A549 (cell line): ENCODE data around the gene NOS2. TPM values are rescaled to one million over a fixed set of nuclear protein-coding genes. Genes with fewer than 3 reads are reported as not detected.

Experiments used
- ATAC-seq, 2 experiments: fragments of 200-7000 bp in 1 of 2; fragments of >200 bp in 1 of 2; cut with Nextera tagmentation in 1 of 2; cut with Tn5 transposase in 1 of 2; 3 replicates each; pipeline versions ENCODE4 v1.8.0 to v1.9.1; 2018 to 2020; ENCODE audit warnings: mild to moderate bottlenecking in 1 of 2, moderate library complexity in 1 of 2
- CTCF ChIA-PET: fragments of 300-600 bp; sonication (Branson Sonifier 250); formaldehyde crosslinking; extraction: SDS; loops from one replicate; lab custom pipeline; 2021; ENCODE audit warnings: antibody characterized with exemption, inconsistent platforms; lab: Yijun Ruan, JAX
- POLR2A ChIA-PET: fragments of 350-600 bp; formaldehyde crosslinking; extraction: SDS; loops from one replicate; lab custom pipeline; 2021; ENCODE audit warnings: antibody characterized with exemption, inconsistent platforms; lab: Yijun Ruan, JAX
- DNase-seq, 2 experiments: peaks; one replicate each; pipeline versions ENCODE4 v3.0.0 to v3.0.0-alpha.2; 2011 to 2016; ENCODE audit warnings: low read depth in 1 of 2, low spot score in 1 of 2
- FAIRE-seq: peaks from 2 replicates; lab custom pipeline; 2011; peaks lifted over from hg19 to GRCh38; lab: Jason Lieb, UNC
- H3K27ac ChIP-seq, 2 experiments: fragments of >200 bp; sonication (Bioruptor Twin); formaldehyde crosslinking; 3 replicates each; pipeline ENCODE4 v1.5.1; 2016 to 2017
- H3K4me1 ChIP-seq: fragments of >200 bp; sonication (Bioruptor Twin); formaldehyde crosslinking; 3 replicates; pipeline ENCODE4 v1.6.1; 2016
- H3K4me2 ChIP-seq: fragments of >200 bp; sonication (Bioruptor Twin); formaldehyde crosslinking; 3 replicates; pipeline ENCODE4 v1.6.1; 2016
- H3K4me3 ChIP-seq: fragments of >200 bp; sonication (Bioruptor Twin); formaldehyde crosslinking; 3 replicates; pipeline ENCODE4 v1.5.1; 2016
- H3K9me3 ChIP-seq: fragments of >200 bp; sonication (Bioruptor Twin); formaldehyde crosslinking; 3 replicates; pipeline ENCODE4 v1.6.1; 2016
- CEBPB ChIP-seq, 2 experiments: fragments of >200 bp in 1 of 2; sonication (Bioruptor Twin) in 1 of 2; formaldehyde crosslinking in 1 of 2; IDR thresholded peaks; 2 replicates each; pipeline ENCODE4 v1.6.1; 2012 to 2016
- CHD4 ChIP-seq: fragments of 200-600 bp; sonication (generic); IDR thresholded peaks from 2 replicates; pipeline ENCODE4 v1.6.1; 2016; ENCODE audit warnings: antibody characterized with exemption, mild to moderate bottlenecking, borderline replicate concordance
- HOXA7 ChIP-seq: fragments of 250-450 bp; sonication (Bioruptor Pico); IDR thresholded peaks from 2 replicates; pipeline ENCODE4 v1.5.0; 2020; ENCODE audit warnings: mild to moderate bottlenecking, moderate library complexity
- JUNB ChIP-seq: fragments of >200 bp; sonication (Bioruptor Twin); formaldehyde crosslinking; IDR thresholded peaks from 2 replicates; pipeline ENCODE4 v1.6.1; 2016
- KDM1A ChIP-seq: fragments of 200-600 bp; sonication (generic); IDR thresholded peaks from 2 replicates; pipeline ENCODE4 v1.6.1; 2016; ENCODE audit warnings: low read depth, mild to moderate bottlenecking
- NR3C1 ChIP-seq: fragments of >200 bp; sonication (Bioruptor Twin); formaldehyde crosslinking; IDR thresholded peaks from 3 replicates; pipeline ENCODE4 v1.6.1; 2017
- POLR2A ChIP-seq: IDR thresholded peaks from 2 replicates; pipeline ENCODE4 v1.6.1; 2012; ENCODE audit warnings: mild to moderate bottlenecking, low read length
- RAD21 ChIP-seq, 2 experiments: fragments of >200 bp in 1 of 2; sonication (Bioruptor Twin) in 1 of 2; formaldehyde crosslinking in 1 of 2; IDR thresholded peaks in 1 of 2; conservative IDR thresholded peaks in 1 of 2; 2 replicates in 1 of 2; 3 replicates in 1 of 2; pipeline ENCODE4 v1.6.1; 2012 to 2018; ENCODE audit warnings: inconsistent platforms in 1 of 2
- RCOR1 ChIP-seq: fragments of 150-350 bp; IDR thresholded peaks from 2 replicates; pipeline ENCODE4 v1.6.1; 2014; ENCODE audit warnings: antibody characterized with exemption, low read length, low read depth
- RFX5 ChIP-seq: fragments of 450-650 bp; IDR thresholded peaks from 2 replicates; pipeline ENCODE4 v1.7.1; 2014; ENCODE audit warnings: antibody characterized with exemption, mild to moderate bottlenecking, moderate library complexity
- RNF2 ChIP-seq: fragments of 200-600 bp; sonication (generic); IDR thresholded peaks from 2 replicates; pipeline ENCODE4 v1.6.1; 2016; ENCODE audit warnings: low read depth, mild to moderate bottlenecking, antibody characterized with exemption, moderate library complexity, borderline replicate concordance
- SMC3 ChIP-seq: fragments of >200 bp; sonication (Bioruptor Twin); formaldehyde crosslinking; IDR thresholded peaks from 3 replicates; pipeline ENCODE4 v1.6.1; 2018; ENCODE audit warnings: inconsistent platforms
- TP53 ChIP-seq: fragments of 250-450 bp; sonication (Bioruptor Pico); IDR thresholded peaks from 2 replicates; pipeline ENCODE4 v1.5.0; 2021; ENCODE audit warnings: mild to moderate bottlenecking, moderate library complexity
- ZFP36 ChIP-seq: fragments of 450-650 bp; IDR thresholded peaks from 2 replicates; pipeline ENCODE4 v1.6.1; 2014; ENCODE audit warnings: borderline replicate concordance; ENCODE audit not compliant: partially characterized antibody
- ZSCAN20 ChIP-seq: fragments of 250-450 bp; sonication (Bioruptor Pico); IDR thresholded peaks from 2 replicates; pipeline ENCODE4 v1.8.0; 2022; ENCODE audit warnings: mild to moderate bottlenecking, moderate library complexity
- WGBS: methylation state at CpG from one replicate; pipeline ENCODE4 v1.1.6; 2017; ENCODE audit errors: missing lambda C conversion rate; 5-methylcytosine and 5-hydroxymethylcytosine counted together
- polyA plus RNA-seq, 4 experiments: library from polyadenylated mRNA; depleted of rRNA in 3 of 4; stranded (reverse); fragments of >200 nt; fragmentation: RNase III in 1 of 4; extraction: RNeasy Plus Mini Kit Qiagen cat#74134 plus additional on column Dnase treatment in 1 of 4; gene quantifications; 2 replicates in 3 of 4; 3 replicates in 1 of 4; pipeline ENCODE4 v1.2.3, GENCODE V29; 2011 to 2017
- TF ChIP-seq, protein P1 (sequence below): IDR thresholded peaks from 2 replicates; pipeline ENCODE4 v1.6.1; 2012
- TF ChIP-seq, protein P2 (sequence below): fragments of >200 bp; sonication (Bioruptor Twin); formaldehyde crosslinking; IDR thresholded peaks from 3 replicates; pipeline ENCODE4 v1.5.1; 2016
- TF ChIP-seq, protein P3 (sequence below): fragments of 250-450 bp; sonication (Bioruptor Pico); IDR thresholded peaks from 2 replicates; pipeline ENCODE4 v1.5.0; 2021; ENCODE audit warnings: mild to moderate bottlenecking, moderate library complexity, borderline replicate concordance
- TF ChIP-seq, protein P4 (sequence below): fragments of 250-450 bp; sonication (Bioruptor Pico); IDR thresholded peaks from 2 replicates; pipeline ENCODE4 v1.5.0; 2020; ENCODE audit warnings: low read depth, mild to moderate bottlenecking, moderate library complexity
- TF ChIP-seq, protein P5 (sequence below): fragments of 200-600 bp; sonication (generic); IDR thresholded peaks from 2 replicates; pipeline ENCODE4 v1.6.1; 2016; ENCODE audit warnings: antibody characterized with exemption, mild to moderate bottlenecking, moderate library complexity

Gene NOS2
- polyA plus RNA-seq, 2 of the 4 experiments (the other 2 are of a cell fraction) = 0.08 to 0.17 TPM

DNA sequence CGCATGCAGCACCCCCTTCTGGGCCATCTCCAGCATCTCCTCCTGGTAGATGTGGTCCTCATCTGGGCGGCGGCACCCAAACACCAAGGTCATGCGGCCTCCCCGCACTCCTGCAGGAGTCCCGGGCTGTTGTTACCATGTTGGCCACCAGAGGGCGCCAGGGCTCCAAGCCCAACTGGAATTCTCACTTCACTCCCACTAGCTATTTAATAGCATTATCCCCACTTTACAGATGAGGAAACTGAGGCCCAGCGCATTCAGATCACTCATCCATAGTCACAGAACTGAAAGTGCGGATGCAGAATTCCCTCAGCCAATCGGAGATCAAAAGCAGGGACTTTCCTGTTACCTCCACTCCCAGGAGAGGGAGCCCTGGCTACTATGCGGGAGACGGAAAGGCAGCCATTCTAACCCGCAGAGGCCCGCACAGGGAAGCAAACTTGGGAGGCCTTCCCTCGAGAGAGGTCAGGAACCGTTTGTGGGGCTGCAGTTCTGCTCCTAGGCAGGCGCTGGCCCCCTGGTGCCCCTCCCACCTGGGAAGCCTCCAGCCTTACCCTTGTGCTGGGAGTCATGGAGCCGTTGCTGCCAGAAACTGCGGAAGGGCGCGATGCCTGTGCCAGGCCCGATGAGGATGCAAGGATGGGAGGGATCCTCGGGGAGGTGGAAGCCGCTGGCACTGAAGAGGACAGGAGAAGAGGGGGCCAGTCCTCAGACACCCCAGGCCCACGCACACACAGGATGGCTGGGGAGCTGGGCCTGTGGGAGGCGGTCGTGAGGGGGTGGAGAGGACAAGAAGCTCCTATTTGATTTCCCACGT, 40.1 kb downstream of the NOS2 start:
- 28% methylated on average over 28 of the region's 28 CpGs for WGBS
- ATAC-seq (peak; percentile 44 to 82; a peak in 5 of 6 replicates), DNase-seq (peak; percentile 45 to 58), FAIRE-seq (no peak)
- H3K4me3 ChIP-seq = no peak overlapping the region
- no peaks in the 10 kb centered on the region for H3K9me3 ChIP-seq
- POLR2A ChIA-PET = no interaction called here
- CTCF ChIA-PET = interaction anchor here (0.6 to 15.9 kb wide), 52 partner anchors 9 to 521 kb away, joined by 3 to 500 read pairs (median 4); partner anchors contain the start of gene LYRM9
- TF ChIP-seq RAD21 (conservative IDR thresholded peaks at IDR 0.05 in 1 of 2, IDR thresholded peaks at IDR 0.05 in 1 of 2) = peak; percentile 75 to 80
- peak; percentile 96 for TF ChIP-seq SMC3
- TF ChIP-seq, protein P1, sequence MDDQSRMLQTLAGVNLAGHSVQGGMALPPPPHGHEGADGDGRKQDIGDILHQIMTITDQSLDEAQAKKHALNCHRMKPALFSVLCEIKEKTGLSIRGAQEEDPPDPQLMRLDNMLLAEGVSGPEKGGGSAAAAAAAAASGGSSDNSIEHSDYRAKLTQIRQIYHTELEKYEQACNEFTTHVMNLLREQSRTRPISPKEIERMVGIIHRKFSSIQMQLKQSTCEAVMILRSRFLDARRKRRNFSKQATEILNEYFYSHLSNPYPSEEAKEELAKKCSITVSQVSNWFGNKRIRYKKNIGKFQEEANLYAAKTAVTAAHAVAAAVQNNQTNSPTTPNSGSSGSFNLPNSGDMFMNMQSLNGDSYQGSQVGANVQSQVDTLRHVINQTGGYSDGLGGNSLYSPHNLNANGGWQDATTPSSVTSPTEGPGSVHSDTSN = no peak
- TF ChIP-seq, protein P2, sequence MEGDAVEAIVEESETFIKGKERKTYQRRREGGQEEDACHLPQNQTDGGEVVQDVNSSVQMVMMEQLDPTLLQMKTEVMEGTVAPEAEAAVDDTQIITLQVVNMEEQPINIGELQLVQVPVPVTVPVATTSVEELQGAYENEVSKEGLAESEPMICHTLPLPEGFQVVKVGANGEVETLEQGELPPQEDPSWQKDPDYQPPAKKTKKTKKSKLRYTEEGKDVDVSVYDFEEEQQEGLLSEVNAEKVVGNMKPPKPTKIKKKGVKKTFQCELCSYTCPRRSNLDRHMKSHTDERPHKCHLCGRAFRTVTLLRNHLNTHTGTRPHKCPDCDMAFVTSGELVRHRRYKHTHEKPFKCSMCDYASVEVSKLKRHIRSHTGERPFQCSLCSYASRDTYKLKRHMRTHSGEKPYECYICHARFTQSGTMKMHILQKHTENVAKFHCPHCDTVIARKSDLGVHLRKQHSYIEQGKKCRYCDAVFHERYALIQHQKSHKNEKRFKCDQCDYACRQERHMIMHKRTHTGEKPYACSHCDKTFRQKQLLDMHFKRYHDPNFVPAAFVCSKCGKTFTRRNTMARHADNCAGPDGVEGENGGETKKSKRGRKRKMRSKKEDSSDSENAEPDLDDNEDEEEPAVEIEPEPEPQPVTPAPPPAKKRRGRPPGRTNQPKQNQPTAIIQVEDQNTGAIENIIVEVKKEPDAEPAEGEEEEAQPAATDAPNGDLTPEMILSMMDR = peak; percentile 97
- H3K27ac ChIP-seq = no peak overlapping the region
- H3K4me2 ChIP-seq = no peak overlapping the region
- no peaks in the 10 kb centered on the region for H3K4me1 ChIP-seq

DNA sequence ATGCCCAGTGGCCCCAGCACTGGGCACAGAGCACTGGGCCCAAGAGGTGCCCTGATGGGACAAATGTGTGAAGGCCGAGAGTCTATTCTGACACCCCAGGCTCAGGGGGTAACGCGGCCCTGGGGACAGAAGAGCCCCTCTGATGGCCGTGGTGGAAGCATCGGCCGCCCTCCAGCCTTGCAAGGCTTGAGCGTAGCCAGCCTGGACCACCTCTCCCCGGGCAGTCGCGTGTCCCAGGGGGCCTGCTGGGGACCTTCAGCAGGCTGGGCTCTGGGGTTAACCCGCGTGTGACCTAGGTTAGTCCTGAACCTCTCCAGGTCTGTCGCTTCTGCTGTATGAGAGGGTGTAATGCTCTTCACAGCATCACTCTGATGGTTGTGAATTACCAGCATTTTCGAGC, 40.8 kb downstream of the NOS2 start:
- H3K9me3 ChIP-seq = no peaks in the 10 kb centered on the region
- POLR2A ChIA-PET = no interaction called here
- CTCF ChIA-PET = interaction anchor here (0.6 to 15.9 kb wide), 47 partner anchors 9 to 520 kb away, joined by 3 to 500 read pairs (median 4); partner anchors contain the start of gene LYRM9
- DNase-seq (no peak), FAIRE-seq (no peak), ATAC-seq (no peak)
- no peak overlapping the region for H3K27ac ChIP-seq
- H3K4me1 ChIP-seq = no peaks in the 10 kb centered on the region
- no peak for TF ChIP-seq SMC3
- no peak for TF ChIP-seq CEBPB (IDR thresholded peaks at IDR 0.05)
- TF ChIP-seq HOXA7 (CRISPR knock-in tag) = no peak
- TF ChIP-seq ZSCAN20 (CRISPR knock-in tag) = no peak
- TF ChIP-seq RCOR1 = no peak
- no peak overlapping the region for H3K4me2 ChIP-seq
- 68% methylated on average over 12 of the region's 14 CpGs for WGBS
- no peak overlapping the region for H3K4me3 ChIP-seq

DNA sequence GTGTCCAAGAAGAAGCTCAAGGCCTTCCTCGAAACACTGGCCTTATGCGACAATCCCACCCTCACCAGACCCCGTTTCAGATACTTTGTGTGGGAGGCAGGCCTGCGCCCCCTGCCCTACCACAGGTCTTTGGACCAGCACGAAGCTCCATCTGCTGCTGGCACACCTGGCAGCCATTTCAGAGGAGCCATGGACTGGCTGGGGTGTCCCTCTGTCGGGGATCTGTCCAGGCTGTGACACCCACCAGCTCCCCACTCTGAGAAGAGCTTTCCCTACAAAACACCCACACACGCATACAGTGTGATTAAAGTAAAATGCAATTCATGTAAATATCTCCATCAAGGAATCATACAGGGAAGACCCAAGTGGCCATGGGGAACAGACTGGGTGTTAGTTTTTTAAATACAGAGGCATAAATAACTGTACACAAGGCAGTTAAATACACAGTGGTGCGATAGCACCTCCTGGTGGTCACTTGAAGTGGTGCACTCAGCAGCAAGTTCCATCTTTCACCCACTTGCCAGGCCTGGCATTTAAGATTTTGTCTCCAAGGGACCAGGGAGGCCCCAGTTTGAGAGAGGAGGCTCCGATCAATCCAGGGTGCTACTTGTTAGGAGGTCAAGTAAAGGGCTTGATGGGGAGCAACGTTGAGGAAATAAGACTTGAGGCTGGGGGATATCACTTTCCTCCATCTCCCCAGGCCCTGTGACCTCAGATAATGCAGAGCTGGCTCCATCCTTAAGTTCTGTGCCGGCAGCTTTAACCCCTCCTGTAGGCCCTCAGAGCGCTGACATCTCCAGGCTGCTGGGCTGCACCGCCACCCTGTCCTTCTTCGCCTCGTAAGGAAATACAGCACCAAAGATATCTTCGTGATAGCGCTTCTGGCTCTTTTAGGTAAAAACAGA, 43.6 kb downstream of the NOS2 start:
- DNase-seq (peak; percentile 39 to 73), FAIRE-seq (peak; percentile 96), ATAC-seq (peak; percentile 26 to 75; a peak in 3 of 6 replicates)
- no peak overlapping the region for H3K4me2 ChIP-seq
- ChIA-PET POLR2A (no interaction called here), CTCF (interaction anchor here (0.6 to 15.9 kb wide), 85 partner anchors 9 to 560 kb away, joined by 3 to 500 read pairs (median 4); no protein-coding TSS in a partner anchor)
- WGBS = 57% methylated on average over 17 of the region's 17 CpGs
- H3K4me3 ChIP-seq = no peak overlapping the region
- H3K27ac ChIP-seq = no peak overlapping the region
- H3K4me1 ChIP-seq = no peaks in the 10 kb centered on the region
- no peaks in the 10 kb centered on the region for H3K9me3 ChIP-seq
- no peak for TF ChIP-seq KDM1A
- TF ChIP-seq NR3C1 = no peak
- no peak for TF ChIP-seq JUNB
- TF ChIP-seq RFX5 = no peak
- no peak for TF ChIP-seq CHD4
- TF ChIP-seq ZFP36 = no peak
- TF ChIP-seq RNF2 = no peak
- peak; percentile 83 for TF ChIP-seq SMC3
- TF ChIP-seq CEBPB (IDR thresholded peaks at IDR 0.05) = no peak
- no peak for TF ChIP-seq POLR2A
- no peak for TF ChIP-seq TP53
- TF ChIP-seq, protein P3, sequence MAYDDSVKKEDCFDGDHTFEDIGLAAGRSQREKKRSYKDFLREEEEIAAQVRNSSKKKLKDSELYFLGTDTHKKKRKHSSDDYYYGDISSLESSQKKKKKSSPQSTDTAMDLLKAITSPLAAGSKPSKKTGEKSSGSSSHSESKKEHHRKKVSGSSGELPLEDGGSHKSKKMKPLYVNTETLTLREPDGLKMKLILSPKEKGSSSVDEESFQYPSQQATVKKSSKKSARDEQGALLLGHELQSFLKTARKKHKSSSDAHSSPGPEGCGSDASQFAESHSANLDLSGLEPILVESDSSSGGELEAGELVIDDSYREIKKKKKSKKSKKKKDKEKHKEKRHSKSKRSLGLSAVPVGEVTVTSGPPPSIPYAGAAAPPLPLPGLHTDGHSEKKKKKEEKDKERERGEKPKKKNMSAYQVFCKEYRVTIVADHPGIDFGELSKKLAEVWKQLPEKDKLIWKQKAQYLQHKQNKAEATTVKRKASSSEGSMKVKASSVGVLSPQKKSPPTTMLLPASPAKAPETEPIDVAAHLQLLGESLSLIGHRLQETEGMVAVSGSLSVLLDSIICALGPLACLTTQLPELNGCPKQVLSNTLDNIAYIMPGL = no peak
- TF ChIP-seq, protein P4, sequence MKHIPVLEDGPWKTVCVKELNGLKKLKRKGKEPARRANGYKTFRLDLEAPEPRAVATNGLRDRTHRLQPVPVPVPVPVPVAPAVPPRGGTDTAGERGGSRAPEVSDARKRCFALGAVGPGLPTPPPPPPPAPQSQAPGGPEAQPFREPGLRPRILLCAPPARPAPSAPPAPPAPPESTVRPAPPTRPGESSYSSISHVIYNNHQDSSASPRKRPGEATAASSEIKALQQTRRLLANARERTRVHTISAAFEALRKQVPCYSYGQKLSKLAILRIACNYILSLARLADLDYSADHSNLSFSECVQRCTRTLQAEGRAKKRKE (CRISPR knock-in tag) = no peak
- TF ChIP-seq, protein P5, sequence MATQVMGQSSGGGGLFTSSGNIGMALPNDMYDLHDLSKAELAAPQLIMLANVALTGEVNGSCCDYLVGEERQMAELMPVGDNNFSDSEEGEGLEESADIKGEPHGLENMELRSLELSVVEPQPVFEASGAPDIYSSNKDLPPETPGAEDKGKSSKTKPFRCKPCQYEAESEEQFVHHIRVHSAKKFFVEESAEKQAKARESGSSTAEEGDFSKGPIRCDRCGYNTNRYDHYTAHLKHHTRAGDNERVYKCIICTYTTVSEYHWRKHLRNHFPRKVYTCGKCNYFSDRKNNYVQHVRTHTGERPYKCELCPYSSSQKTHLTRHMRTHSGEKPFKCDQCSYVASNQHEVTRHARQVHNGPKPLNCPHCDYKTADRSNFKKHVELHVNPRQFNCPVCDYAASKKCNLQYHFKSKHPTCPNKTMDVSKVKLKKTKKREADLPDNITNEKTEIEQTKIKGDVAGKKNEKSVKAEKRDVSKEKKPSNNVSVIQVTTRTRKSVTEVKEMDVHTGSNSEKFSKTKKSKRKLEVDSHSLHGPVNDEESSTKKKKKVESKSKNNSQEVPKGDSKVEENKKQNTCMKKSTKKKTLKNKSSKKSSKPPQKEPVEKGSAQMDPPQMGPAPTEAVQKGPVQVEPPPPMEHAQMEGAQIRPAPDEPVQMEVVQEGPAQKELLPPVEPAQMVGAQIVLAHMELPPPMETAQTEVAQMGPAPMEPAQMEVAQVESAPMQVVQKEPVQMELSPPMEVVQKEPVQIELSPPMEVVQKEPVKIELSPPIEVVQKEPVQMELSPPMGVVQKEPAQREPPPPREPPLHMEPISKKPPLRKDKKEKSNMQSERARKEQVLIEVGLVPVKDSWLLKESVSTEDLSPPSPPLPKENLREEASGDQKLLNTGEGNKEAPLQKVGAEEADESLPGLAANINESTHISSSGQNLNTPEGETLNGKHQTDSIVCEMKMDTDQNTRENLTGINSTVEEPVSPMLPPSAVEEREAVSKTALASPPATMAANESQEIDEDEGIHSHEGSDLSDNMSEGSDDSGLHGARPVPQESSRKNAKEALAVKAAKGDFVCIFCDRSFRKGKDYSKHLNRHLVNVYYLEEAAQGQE = no peak
